ENCODE measurements around the gene NOS1AP. TPM values are rescaled to one million over a fixed set of nuclear protein-coding genes. Genes with fewer than 3 reads are reported as not detected.

The NOS1AP gene
- total RNA-seq, 1 donor = 0.18 TPM

DNA sequence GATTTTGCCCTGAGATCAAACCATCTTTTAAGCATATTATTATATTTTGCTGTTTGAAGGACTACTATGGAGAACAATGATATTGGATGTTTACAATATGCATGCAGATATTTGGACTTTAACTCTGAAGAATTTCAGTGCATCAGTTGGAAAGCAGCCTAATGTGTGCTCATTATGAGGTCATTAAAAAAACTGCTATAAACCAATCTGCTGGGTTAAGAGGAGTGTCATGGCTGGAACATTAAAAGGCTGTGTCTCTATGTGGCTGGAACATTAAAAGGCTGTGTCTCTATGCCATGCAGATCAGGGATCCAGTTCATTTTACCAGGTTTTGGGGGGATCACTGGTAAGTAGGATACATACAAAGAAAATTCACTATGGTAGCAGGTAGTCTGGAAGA is 229.5 kb downstream of the NOS1AP start:
- no peak for DNase-seq (ENCODE audit: low read depth)
- TF ChIP-seq, protein P1, sequence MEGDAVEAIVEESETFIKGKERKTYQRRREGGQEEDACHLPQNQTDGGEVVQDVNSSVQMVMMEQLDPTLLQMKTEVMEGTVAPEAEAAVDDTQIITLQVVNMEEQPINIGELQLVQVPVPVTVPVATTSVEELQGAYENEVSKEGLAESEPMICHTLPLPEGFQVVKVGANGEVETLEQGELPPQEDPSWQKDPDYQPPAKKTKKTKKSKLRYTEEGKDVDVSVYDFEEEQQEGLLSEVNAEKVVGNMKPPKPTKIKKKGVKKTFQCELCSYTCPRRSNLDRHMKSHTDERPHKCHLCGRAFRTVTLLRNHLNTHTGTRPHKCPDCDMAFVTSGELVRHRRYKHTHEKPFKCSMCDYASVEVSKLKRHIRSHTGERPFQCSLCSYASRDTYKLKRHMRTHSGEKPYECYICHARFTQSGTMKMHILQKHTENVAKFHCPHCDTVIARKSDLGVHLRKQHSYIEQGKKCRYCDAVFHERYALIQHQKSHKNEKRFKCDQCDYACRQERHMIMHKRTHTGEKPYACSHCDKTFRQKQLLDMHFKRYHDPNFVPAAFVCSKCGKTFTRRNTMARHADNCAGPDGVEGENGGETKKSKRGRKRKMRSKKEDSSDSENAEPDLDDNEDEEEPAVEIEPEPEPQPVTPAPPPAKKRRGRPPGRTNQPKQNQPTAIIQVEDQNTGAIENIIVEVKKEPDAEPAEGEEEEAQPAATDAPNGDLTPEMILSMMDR (IDR thresholded peaks at IDR 0.05; ENCODE audit: insufficient read depth, low read length) = no peak
- H3K4me3 ChIP-seq (ENCODE audit: low read depth, low read length) = no peak overlapping the region

DNA sequence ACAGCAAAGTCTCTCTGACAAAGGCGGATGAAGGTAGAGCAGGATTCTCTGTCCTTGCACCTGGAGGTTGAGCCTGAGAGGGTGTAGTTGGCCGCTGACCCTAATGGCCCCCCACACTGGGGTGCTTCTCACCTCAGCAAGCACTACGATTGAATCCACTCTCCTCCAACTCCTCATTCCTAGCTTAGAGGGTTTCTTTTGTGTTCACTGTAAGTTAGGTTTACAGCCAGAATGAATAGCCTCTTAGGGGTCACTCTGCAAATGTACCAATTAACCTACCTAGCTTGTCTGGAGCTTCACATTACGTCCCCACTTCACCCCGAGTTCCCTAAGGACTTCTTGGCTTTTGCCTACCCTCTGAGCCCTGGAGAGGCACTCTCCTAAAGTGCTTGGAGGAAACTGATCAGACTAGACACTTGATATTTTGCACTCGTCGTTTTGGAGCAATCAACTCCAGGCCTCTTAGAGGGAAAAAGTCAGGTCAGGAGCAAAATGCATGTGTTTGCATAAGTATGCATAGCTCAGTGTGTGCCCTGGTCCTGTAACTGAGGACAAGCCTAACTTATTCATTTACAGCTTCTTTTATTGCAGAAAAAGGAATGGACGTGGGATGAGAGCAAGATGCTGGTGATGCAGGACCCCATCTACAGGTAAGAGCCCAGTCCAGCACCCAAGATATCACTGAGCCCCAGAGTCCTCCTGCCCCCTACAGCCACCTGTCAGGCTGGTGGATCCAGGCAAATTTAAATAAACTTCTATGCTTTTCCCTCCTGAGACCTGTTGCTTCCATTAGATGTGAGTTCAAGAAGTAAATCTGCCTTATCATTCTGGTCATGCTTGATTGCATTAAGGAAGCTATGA is 230.8 kb downstream of the NOS1AP start:
- TF ChIP-seq, protein P1 (IDR thresholded peaks at IDR 0.05; ENCODE audit: insufficient read depth, low read length) = no peak
- no peak overlapping the region for H3K4me3 ChIP-seq (ENCODE audit: low read depth, low read length)
- DNase-seq (ENCODE audit: low read depth) = no peak

DNA sequence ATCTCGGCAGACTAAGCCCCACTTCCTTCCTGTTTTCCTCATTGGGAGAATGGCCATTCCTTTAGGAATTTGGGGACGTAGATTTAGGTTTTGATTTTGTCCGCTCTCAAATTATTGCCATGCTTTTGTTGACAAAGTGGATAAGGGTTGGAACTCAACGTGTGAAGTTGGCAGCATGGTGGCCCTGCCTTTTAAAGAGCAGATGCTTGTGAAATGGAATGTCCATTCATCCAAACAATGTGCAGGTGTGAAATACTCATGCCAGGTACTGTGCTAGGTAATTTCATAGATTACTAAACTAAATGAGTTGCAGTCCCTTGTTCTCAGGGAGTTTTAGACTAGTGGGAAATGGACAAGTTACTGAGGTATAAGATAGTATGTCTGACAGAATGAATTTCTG is 232.2 kb downstream of the NOS1AP start:
- TF ChIP-seq, protein P1 (IDR thresholded peaks at IDR 0.05; ENCODE audit: insufficient read depth, low read length) = no peak
- no peak overlapping the region for H3K4me3 ChIP-seq (ENCODE audit: low read depth, low read length)
- DNase-seq (ENCODE audit: low read depth) = no peak

DNA sequence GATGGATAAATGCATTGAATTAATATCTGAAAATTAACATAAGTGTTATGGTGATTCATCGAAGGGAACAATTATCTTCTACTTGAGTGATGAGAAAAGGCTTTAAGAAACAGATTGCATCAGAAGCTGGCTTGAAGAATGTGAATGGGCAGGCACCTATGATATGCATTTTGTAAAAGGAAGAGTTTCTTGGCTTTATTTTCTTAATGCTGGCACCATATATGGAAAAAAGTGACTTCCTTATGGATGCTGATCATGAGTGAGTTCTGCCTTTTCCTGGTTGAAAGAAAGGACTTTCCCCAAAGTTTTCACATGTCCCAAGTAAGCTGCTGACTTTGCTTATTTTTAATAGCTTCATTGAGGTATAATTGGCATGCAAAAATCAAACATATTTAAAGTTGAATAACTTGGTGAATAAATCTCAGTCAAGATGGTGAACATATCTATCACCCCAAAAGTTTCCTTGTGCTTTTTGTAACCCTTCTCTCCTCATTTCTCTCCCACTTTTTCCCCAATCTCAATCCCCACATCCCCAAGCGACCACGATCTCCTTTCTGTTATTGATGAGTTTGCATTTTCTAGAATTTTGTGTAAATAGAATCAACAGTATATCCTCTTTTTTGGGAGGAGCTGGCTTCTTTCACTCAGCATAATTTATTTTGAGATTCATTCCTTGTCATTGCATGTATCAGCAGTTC is 233.0 kb downstream of the NOS1AP start:
- TF ChIP-seq, protein P1 (IDR thresholded peaks at IDR 0.05; ENCODE audit: insufficient read depth, low read length) = no peak
- H3K4me3 ChIP-seq (ENCODE audit: low read depth, low read length) = no peak overlapping the region
- DNase-seq (ENCODE audit: low read depth) = peak; percentile 29

DNA sequence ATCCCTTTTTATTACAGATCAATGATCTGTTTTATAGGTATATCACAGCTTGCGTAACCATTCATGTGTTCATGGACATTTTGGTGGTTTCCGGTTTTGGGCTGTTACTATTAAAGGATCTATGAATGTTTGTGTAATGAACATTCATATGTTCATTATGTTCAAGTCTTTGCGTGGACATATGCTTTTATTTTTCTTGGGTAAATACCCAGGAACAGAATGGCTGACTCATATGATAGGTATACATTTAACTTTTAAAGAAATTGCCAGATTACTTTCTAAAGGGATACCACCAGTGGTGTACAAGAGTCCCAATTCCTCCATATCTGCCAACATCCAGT is 233.5 kb downstream of the NOS1AP start:
- TF ChIP-seq, protein P1 (IDR thresholded peaks at IDR 0.05; ENCODE audit: insufficient read depth, low read length) = no peak
- DNase-seq (ENCODE audit: low read depth) = peak; percentile 60
- no peak overlapping the region for H3K4me3 ChIP-seq (ENCODE audit: low read depth, low read length)

DNA sequence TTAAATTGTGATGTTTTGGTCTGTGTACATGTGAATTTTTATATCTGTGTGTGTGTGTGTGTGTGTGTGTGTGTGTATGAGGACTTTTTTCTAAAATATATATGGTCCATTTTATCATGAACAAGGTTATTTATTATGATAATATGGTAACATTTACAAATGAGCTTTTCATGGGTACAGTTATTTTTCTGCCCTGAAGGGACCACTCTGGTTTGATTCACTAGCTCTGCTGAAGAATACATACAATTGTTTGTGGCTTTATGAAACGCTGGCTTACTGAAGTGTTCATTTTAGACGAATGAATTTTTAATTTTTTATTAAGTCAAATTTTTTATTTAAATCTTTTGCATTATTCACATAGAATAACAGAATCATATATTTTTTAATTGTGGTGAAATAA is 235.2 kb downstream of the NOS1AP start:
- DNase-seq (ENCODE audit: low read depth) = no peak
- TF ChIP-seq, protein P1 (IDR thresholded peaks at IDR 0.05; ENCODE audit: insufficient read depth, low read length) = no peak

More for the DNA sequence above, 235.2 kb downstream of the NOS1AP start:
- no peak overlapping the region for H3K4me3 ChIP-seq (ENCODE audit: low read depth, low read length)

All from fibroblast of the aortic adventitia (primary cell).